Measurements from ENCODE around the gene FGF14.

FGF14 gene

DNA sequence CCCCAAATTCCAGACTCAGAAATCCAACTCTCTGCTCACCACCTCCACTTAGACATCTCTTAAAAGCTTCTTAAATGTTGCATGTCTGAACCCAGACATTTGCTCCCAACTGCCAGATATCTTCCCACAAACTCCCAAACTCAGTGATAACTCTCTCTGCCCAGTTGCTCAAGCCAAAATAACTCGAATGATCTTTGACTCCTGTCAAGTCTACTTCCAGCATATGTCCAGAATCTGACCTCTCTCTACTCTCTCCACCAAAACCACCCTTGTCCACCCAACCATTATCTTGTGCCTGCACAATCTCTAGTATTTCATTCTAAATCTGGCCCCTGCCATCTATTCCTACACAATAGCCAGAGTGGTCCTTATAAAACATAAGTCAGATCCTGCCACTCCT lies 99.3 kb downstream of the FGF14 start:
- DNase-seq: no peak

DNA sequence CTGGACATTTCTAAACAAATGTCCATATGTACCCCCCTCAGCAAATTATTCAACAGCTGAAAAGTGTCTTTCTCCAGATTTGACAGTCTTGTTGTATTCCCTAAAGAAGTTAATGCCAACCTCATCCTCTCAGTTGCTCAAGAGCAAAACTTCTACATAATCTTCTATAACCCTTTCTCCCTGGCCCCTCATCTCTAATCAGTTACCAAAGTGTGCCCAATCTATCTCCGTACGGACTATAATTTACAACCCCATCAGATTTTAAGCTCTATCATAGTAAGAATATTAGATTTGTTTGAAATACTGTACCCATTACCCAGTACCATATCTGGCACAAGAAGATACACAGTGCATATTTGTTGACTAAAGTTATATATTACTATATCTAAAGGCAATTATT lies 101.5 kb downstream of the FGF14 start:
- no peak for DNase-seq

DNA sequence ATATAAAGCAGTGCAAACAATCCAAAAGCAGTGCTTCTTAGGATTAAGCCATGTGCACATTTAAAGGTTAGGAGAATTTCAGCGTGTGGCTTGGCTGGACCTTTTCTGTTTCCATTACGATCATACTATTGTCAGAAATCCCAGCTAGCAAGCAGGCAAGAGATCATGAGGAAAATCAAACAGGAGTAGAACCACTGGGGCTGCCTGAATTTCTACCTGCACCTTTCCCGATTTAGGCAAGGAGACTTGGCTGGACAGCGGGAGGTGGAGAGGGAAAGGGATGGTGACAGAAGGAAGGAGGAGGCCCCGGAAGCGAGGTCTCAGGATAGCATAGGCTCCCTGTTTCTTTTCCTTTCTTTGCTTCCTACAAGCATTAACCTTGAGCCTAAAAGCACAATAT lies 102.5 kb downstream of the FGF14 start:
- DNase-seq: no peak

DNA sequence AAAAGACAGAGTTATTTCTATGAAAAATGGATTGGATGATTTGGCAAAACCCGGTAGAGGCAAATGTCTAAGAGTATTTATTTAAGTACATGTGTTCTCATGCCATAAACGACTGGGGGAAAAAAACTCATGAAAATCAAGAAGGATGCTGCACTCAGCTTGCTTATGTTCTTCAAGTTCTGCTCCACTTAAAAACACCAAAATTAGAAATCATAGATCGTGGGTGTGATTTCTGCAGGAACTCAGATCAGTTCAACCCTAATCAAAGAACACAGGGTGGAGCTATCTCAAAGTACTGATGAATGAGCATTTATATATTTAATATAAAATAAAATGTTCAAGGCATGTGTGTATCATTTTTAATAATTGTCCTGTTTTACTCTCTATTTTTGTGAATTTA lies 103.8 kb downstream of the FGF14 start:
- no peak for DNase-seq

DNA sequence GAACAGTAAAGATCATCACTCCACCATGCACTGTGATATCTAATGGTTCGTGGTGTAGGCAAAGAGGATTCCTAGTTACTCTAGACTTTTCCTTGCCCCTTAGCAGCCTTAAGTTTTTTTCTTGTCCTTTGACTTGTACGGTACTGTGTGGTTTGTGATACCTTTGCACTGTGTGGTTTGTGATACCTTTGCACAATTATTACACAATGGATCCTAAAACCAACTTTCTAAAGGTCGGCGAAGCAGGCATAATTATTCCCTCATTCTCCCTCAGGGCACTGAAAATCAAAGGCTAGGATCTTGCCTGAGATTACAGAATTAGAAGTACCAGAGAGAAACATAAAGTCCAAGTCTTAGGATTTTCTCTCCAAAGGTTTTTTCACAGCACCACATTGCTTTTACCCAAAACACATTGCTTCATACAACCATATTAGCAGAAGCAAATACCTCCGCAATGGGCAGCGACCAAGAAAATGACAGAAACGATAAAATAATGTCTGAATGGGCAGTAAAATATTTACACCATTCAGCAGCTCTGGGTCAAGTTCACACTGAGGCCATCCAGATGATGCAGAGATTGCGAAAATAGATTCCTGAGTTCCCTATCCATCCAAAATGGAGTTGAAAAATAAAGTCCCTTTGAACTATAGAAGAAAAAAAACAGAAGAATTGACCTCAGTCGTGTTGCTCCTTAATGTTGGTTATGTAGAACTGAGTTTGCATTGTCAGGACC lies 106.4 kb downstream of the FGF14 start:
- DNase-seq: no peak

DNA sequence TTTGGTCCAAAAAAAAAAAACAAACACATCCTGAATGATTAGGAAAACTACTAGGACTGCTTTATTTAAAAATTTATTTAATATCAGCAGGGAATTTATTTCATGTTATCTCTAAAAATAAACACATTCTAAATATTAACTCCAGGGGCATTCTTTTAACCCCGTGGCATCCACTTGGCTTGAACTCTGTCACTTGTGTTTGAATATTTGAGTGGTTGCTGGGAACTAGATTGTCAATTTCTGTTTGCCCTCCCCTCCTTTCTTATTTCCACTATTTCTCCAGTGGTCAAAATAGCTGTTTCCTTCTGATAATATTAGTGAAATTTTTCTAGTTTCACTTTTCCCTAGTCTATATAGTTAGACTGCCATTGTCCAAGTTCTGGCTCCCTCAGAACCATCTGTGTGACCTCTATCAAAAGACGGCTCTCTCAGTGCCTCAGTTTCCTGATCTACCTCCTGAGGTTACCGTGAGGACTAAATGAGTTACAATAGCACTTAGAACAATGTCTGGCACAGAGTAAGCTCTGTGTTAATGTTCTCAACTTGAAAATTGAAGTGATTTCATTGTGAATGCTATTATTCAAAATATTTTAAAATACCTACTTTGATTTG lies 107.3 kb downstream of the FGF14 start:
- DNase-seq: no peak

DNA sequence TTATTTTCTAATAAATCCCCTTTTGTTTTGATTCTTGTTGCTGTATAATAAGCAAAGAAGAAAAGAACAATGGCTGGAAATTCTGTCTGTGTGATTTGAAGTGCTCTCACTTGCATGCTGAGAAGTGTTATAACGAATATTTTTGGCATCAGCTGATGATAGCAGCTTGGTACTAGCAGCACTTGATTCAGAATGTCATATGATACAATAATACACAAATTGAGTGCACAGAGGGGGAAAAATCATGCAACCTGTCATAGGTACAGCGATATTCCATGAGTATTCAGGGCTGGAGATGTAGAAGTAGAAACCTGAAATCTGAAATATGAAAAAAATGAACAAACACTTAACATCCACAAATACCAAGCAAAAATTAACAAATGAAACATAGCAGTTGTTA lies 108.1 kb downstream of the FGF14 start:
- DNase-seq: peak; percentile 92

DNA sequence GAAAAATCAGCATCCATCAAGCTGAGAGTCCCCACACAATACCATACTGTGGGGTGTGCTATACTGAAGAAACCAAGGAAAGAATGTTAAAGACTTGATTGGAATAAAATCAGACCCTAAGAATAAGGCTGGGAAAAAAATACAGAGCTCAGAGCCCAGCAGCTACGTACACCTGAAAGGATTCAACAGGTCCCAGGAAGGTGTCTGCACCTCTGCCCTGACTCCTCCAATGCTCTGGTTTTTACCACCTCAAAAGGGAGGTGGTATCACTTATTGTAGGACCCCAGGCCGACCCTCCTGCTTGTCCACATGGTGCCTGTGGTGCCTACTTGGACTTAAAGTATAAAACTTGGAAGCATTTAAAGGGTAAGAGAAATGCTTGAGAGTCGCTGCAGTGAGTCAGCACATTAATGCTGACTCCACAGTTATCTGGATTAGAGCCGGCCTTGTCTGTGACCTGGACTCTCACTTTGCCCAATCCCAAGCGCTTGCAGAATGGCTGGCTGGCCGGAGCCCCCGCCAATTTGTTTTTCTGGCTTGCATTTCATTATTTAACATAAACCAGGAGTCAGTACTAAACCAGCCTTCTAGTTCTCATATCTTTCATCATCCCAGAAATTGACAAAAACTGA lies 110.1 kb downstream of the FGF14 start:
- DNase-seq: no peak

DNA sequence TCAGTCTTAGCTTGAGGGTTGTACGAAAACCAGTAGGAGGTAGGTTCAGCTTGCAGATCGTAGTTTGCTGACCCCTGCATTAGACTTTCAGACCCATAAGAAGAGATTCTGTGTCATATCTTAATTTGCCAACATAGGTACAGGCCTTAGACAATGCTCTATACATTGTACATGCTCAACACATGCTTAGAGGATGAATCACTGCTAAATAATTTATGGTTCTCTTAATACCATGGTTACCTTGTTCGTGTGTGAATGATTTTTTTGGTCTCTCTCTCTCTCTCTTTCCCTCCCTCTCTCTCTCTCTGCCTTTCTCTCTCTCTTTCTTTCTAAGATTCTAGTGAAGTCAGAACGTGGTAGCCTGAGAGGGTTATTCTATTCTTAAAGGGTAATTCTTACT lies 112.2 kb downstream of the FGF14 start:
- DNase-seq: no peak

DNA sequence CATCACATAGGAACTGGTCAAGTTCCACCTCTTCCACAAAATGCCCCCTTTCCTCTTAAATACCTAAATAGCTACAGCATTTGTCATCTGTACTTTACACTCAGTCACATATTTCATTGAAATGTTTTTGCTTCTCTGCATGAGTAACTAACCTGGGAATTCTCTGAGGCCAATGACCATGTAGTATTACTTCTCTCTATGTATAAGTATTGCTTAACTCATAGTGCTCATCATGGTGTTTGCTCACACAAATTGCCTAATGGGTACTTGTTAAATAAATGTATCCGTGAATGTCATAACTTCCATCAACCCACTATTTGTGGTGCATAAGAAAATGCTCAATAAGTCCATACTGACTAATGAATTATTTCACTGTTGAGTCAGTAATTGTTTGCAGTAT lies 115.5 kb downstream of the FGF14 start:
- DNase-seq: no peak

DNA sequence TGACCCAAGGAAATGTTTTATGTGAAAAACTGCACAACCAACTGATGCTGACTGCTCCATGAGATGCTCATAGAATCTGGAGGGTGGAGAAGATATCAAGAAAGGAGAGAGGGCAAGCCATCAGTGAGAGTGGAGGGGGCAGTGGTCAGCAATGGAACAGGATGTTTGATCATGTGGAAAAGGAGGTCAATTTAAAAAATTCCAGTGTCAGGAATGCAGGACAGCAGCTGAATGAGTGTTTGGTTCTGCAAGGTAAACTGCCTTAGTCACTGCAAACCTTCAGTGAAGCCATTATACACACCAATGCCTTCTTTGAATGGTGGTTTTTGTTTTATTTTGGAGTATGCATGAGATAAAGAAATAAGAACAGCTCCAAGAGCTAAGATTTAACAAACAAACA lies 121.5 kb downstream of the FGF14 start:
- DNase-seq: no peak

DNA sequence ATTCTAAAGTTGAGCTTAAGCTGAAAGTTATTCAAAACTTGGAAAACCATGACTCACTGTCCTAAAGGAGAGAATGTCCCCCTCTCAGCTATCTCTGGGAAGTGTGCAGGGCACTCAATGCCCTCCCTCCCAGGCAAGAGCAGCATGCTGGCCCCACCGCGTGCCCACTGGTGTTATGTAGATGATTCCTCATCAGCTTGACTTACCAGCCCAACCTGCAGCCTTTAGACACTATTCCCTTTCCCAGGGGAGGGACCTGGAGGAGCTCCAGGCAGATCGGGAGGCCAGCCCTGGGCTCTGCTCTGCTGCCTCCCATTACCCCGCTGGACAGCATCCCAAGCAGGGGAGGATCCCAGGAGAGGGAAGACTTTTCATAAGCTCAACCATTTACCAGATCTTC lies 124.6 kb downstream of the FGF14 start:
- DNase-seq: no peak

DNA sequence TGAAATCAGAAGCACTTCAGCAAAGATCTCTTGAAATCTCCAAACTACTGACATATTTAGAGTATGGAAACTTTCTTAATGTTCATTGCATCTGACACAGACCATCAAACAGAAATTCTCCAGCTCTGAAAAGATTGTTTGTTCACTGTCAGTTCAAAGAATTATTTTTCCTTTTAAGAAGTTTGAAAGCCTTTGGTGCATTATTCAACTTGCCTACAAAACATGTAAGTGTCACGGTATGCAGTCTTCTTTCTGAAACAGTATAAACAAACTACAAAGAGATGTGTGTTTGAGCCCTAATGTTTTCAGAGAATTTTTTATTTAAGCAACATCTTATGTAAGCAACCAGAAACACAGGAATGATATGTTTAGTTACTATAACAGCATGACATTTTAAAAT lies 125.4 kb downstream of the FGF14 start:
- no peak for DNase-seq

DNA sequence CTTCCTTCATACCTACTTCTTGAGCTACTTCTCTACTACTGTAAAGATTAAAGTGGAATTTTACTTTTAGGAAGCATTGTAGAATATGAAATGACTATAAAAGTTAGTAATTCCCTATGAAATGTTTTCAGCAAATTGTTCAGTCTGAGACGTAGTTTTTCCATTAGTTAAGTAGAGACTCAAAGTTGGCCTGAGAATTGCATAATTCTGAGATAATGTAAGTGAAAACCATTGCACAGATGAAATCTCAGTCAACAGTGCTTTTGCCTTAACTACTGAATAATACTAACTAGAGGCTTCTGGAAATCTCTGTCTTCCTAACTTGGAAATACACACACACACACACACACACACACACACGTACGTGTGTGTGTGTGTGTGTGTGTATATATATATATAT lies 125.9 kb downstream of the FGF14 start:
- no peak for DNase-seq

DNA sequence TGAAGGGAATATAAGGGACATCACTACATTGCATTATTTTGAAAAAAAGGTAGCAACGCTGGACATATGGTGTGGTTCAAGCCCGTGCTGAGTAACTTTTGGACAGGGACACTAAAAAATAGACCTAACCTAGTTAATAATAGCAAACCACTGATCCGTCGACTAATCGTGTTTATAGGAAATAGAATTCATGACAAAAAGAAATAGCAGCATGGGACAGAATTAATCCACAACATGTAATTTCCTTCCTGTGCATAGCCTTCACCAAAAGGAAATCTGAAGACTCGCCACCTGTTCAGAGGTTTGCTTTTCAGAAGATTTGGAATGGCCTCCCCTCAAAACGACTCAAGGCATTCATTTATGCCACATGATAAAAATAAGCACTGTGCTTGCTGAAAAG lies 128.7 kb downstream of the FGF14 start:
- no peak for DNase-seq

DNA sequence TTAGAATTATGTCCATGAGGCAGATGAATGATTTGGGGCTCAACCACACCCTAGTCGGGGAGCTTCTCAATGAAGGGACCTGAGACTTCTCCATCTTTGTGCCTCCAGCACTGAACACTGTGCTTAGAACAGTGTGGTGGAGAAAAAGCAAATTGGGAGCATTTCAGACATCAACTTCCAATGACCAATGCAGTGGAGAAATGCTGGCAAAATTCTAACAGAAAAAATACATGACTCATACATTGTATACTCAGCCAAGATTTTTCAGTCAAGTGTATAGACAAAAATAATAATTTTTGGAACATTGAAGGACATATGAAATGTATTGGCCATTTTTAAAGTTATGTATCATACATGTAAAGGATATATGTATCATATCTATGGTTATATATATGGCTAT lies 134.7 kb downstream of the FGF14 start:
- no peak for DNase-seq

DNA sequence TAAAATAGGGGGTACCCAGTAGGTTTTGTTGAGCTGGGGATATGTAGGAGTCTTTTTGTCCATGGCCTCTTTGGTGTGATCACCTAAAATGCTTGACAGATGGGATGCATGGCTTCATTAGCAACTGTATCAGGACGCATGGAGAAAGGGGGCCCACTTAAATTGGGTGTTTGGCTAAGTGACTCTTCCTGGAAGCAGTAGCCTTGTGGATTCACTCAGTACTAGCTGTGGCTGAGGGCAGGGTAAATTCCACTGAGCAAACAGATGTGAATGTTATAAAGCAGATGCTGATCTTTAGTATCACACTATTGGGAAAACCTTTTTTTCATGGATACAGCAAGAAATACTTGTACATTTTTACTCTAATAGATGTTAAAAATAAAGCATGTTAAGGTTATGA lies 140.0 kb downstream of the FGF14 start:
- DNase-seq: no peak

DNA sequence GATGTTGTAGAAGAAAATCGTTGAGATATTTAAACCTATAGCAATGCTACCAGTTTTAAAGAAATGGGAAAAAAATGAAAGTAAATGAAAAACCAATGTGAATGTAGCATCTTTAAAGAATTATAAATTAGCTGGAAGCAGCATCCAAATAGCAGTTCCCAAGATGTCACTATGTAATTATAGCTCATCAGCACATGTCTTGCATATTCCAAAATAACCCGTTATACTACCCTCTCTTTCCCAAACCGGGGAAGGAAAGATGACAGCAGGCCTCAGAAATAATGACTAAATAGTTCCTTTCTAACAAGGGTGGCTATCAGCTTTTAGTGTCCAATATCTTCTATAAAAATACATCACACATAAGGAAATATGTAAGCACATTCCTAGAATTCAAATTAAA lies 140.5 kb downstream of the FGF14 start:
- DNase-seq: no peak

DNA sequence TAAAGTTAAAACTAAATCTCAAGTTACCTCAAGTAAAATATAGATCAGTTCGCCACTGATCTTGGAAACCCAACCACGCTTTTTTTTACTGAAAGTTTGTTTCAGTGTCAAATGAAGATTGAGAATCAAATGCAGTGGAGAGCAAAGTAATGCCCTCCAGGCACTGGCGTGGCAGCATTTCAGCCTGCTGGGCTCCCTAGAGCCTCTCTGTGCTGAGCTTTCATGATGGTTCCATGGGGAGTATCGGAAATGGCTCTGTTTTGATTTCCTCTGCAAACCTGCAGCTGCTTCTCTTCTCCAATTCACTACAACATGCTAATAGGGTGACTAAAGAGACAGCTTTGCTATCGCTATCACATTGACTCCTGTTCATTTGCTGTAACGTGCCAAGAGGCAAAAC lies 141.6 kb downstream of the FGF14 start:
- DNase-seq: no peak

DNA sequence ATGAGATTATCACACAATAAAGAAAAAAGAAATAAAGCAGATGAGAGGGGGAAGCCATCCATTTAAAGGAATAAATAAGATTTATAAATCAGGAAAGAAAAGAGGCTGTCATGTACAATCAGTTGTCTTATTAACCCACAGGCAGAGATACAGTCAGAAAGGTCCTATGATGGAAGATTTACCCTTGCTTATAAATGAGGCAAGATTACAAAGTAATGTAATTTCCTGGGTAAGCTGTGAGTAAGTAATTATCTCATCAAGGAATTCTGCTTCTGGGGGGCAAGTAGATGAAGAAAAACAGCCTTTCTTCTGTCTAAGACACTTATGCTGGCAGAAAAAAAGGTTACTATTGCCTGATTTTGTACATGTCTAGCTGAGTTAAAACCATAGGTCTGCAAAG lies 146.4 kb downstream of the FGF14 start:
- DNase-seq: no peak

DNA sequence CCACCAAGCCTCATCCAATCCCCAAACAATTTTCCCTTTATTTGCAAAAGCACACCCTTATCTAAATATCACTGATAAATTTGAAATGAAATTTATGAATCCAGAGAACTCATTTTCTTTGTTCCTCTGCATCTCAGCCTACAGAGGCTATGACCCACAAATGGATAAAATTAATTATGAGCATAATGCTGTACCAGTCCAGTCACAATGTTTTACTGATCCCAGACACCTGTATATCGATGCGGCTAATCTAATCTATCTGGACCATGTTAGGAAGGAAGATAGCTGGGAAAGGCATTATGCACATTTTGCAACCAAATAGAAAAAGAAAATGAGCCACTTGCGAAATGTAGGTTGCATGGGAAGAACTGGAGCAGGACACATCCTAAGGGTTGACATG lies 150.0 kb downstream of the FGF14 start:
- no peak for DNase-seq

DNA sequence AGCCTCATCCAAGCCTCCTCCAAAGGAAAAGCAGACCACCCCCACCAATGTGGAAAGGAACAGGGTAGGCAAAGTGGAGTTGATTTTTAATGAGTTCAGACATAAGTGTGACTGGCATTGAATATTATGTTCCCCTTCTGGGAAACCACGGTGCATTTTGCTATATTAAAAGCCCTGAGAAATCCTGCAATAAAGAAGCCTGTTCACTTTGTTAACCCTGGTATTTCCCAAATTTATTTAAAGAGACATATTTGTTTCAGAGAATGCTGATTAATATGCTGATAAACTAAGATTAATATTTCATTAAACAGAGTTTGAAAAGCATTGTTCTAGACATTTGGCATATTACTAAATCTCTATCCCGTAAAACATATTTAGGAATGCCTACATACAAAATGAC lies 151.4 kb downstream of the FGF14 start:
- DNase-seq: no peak

DNA sequence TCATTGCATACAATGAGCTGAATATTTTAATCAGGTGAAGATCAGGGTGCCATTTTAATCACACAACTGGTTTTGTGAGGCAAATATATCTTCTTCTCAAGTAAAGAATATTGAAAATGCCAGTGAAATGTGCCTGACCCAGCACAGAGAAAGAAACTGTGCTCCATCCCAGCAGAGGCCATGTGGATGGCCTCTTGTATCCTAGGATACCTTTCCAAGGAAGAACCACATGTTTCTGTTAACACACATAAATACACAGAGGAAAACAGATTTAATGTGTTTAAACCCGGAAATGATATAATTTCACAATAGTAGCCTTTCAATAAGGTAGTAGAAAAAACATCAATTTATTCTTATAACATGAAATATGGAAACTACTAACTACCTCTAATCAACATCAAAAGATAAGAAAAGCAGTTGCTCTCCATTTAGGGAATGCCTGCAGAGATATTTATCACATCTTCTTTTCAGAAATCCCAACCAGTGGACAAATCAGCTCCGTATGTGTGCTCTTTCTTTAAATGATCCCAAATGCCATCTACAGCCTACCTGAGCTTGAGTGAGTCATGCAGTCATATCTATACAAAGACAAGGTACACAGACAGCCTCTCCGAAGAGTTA lies 157.1 kb downstream of the FGF14 start:
- no peak for DNase-seq

DNA sequence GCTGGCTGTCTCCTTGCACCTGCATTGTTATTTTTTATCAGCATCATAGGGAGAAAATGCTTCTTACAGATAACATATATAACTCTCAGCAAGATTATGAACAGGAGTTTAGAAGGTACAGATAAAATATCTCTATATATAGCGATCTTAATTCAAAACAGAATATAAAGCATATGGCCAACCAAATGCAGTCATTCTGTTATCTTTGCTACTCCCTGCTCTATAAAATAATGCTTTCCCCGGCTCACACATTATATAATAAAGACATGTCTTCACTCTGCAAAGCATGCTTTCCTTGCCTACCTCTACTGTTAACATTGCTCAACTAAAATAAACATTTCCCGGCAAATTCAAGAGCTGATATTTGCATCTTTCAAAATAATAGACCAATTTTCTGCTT lies 161.7 kb downstream of the FGF14 start:
- no peak for DNase-seq
